Epithelial cell of proximal tubule (primary cell): ENCODE results near the gene RADX. TPM values are rescaled to one million over a fixed set of nuclear protein-coding genes. Genes with fewer than 3 reads are reported as not detected.

Experiments used
- DNase-seq: peaks from one replicate; pipeline ENCODE4 v3.0.0-alpha.2; 2011; ENCODE audit warnings: low read depth
- H3K4me3 ChIP-seq: 2 replicates; pipeline ENCODE4 v1.5.1; 2011; ENCODE audit warnings: low read depth, mild to moderate bottlenecking, low read length
- CTCF ChIP-seq: conservative IDR thresholded peaks from 2 replicates; pipeline ENCODE4 v1.5.1; 2012; ENCODE audit warnings: low read depth, mild to moderate bottlenecking, low read length
- total RNA-seq: library from RNA; depleted of rRNA; stranded (reverse); fragments of >200 nt; gene quantifications from 2 replicates; pipeline ENCODE4 v1.2.3, GENCODE V29; 2015

Gene RADX
- total RNA-seq, 1 donor from 2014 or later = 1.4 TPM

GRCh38 chrX:106726485-106727437 lies 115.0 kb downstream of the RADX start, which contains the start of gene RNF128:
TSS of gene RNF128 (plus strand) at chrX:106726701. CDS start at chrX:106726914, 213 bp downstream.
- no peak for DNase-seq
- peak within 1 kb of the TSS; percentile 81 for H3K4me3 ChIP-seq
- TF ChIP-seq CTCF = no peak

GRCh38 chrX:106728337-106728736 lies 116.6 kb downstream of the RADX start:
- H3K4me3 ChIP-seq = peak overlapping the region; percentile 81
- no peak for TF ChIP-seq CTCF
- DNase-seq = no peak

Other genes starting within 250 kb of the RADX start
- gene RNF128, start 114.7 kb downstream of the RADX start, total RNA-seq = 0.36 and 1.2 TPM in 2 replicates
- gene TBC1D8B, start 190.7 kb downstream of the RADX start, total RNA-seq = 1.2 and 1.7 TPM in 2 replicates